GM08714 (cell line): ENCODE results near the gene SGCB.
"Not testable (repeated sequence)": the region's sequence is repeated elsewhere in the genome, so short reads cannot be mapped to it uniquely, and the experiment has no call there.

Experiments
- H3K4me3 ChIP-seq: fragments of 200-500 bp; sonication (Bioruptor generic); 2 replicates; pipeline ENCODE4 v1.5.1; 2014; ENCODE audit warnings: mild to moderate bottlenecking, low read length, inconsistent platforms
- ZNF274 ChIP-seq: IDR thresholded peaks from 2 replicates; pipeline ENCODE4 v1.6.1; 2012; ENCODE audit warnings: mild to moderate bottlenecking, low read depth, low read length

The SGCB gene

GRCh38 chr4:52038103-52038912 is at the start of gene SGCB:
Gene SGCB (minus strand): TSS chr4:52038299. CDS start chr4:52038259, 40 bp downstream.
- H3K4me3 ChIP-seq, result peak within 1 kb of the TSS; percentile 91
- TF ChIP-seq ZNF274, result no peak

- not testable (repeated sequence) for H3K4me3 ChIP-seq
Observed at GRCh38 chr4:52086425-52086824, 48.3 kb upstream of the SGCB start.

GRCh38 chr4:52081216-52081615 is 43.1 kb upstream of the SGCB start:
- no peak for TF ChIP-seq ZNF274
- H3K4me3 ChIP-seq, result no peak overlapping the region

GRCh38 chr4:52079659-52080058 is 41.6 kb upstream of the SGCB start:
- no peak for TF ChIP-seq ZNF274
- no peak overlapping the region for H3K4me3 ChIP-seq

- H3K4me3 ChIP-seq, result no peak overlapping the region
- no peak for TF ChIP-seq ZNF274
Observed at GRCh38 chr4:52076731-52077130, 38.6 kb upstream of the SGCB start.

- no peak for TF ChIP-seq ZNF274
- H3K4me3 ChIP-seq, result no peak overlapping the region
Observed at GRCh38 chr4:52071791-52072546, 33.9 kb upstream of the SGCB start.

GRCh38 chr4:52069571-52069970 is 31.5 kb upstream of the SGCB start:
- no peak overlapping the region for H3K4me3 ChIP-seq
- no peak for TF ChIP-seq ZNF274

- H3K4me3 ChIP-seq, result no peak overlapping the region
- no peak for TF ChIP-seq ZNF274
Observed at GRCh38 chr4:52059372-52059771, 21.3 kb upstream of the SGCB start.

GRCh38 chr4:52058275-52058674 is 20.2 kb upstream of the SGCB start:
- TF ChIP-seq ZNF274, result no peak
- no peak overlapping the region for H3K4me3 ChIP-seq

GRCh38 chr4:52057196-52057595 is 19.1 kb upstream of the SGCB start:
- TF ChIP-seq ZNF274, result no peak
- no peak overlapping the region for H3K4me3 ChIP-seq

GRCh38 chr4:52054254-52054653 is 16.2 kb upstream of the SGCB start:
- no peak for TF ChIP-seq ZNF274

GRCh38 chr4:52052475-52052780 is 14.3 kb upstream of the SGCB start:
- H3K4me3 ChIP-seq, result peak overlapping the region; percentile 66
- TF ChIP-seq ZNF274, result no peak

More at GRCh38 chr4:52054254-52054653, 16.2 kb upstream of the SGCB start:
- H3K4me3 ChIP-seq, result no peak overlapping the region

GRCh38 chr4:52051615-52052474 is 13.7 kb upstream of the SGCB start:
- peak overlapping the region; percentile 66 for H3K4me3 ChIP-seq
- no peak for TF ChIP-seq ZNF274

- no peak for TF ChIP-seq ZNF274
- H3K4me3 ChIP-seq, result peak within 1 kb of the TSS; percentile 66
Observed at GRCh38 chr4:52051213-52051614, 13.1 kb upstream of the SGCB start, which contains the start of gene SPATA18. Gene SPATA18 (plus strand): TSS chr4:52051304. CDS start chr4:52051705, 401 bp downstream.
